HG03460 (cell line): ENCODE results near the gene GSE1.

Experiments used
- ATAC-seq: cut with Tn5 transposase; IDR thresholded peaks from one replicate; pipeline ENCODE4 v1.9.1; 2021; ENCODE audit not compliant: unreplicated experiment

Gene GSE1

GRCh38 chr16:85718682-85719081 lies 105.6 kb downstream of the GSE1 start:
- ATAC-seq, result no peak

- ATAC-seq, result no peak
Observed at GRCh38 chr16:85719605-85720301, 106.6 kb downstream of the GSE1 start.

DNA sequence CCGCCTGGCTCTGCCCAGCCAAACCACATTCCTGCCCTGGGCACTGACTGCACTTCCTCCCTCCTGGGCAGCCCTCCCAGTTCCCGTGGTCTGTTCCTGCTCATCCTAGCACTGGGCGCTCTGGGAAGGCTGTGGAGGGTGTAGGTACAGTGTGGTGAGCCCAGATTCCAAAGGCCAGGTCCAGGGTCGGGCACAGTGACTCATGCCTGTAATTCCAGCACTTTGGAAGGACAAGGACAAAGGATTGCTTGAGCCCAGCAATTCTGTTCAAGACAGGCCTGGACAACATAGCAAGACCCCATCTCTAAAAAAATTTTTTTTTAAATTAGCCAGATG lies 107.1 kb downstream of the GSE1 start:
- ATAC-seq, result no peak

GRCh38 chr16:85722128-85722893 lies 109.2 kb downstream of the GSE1 start:
- ATAC-seq, result no peak

DNA sequence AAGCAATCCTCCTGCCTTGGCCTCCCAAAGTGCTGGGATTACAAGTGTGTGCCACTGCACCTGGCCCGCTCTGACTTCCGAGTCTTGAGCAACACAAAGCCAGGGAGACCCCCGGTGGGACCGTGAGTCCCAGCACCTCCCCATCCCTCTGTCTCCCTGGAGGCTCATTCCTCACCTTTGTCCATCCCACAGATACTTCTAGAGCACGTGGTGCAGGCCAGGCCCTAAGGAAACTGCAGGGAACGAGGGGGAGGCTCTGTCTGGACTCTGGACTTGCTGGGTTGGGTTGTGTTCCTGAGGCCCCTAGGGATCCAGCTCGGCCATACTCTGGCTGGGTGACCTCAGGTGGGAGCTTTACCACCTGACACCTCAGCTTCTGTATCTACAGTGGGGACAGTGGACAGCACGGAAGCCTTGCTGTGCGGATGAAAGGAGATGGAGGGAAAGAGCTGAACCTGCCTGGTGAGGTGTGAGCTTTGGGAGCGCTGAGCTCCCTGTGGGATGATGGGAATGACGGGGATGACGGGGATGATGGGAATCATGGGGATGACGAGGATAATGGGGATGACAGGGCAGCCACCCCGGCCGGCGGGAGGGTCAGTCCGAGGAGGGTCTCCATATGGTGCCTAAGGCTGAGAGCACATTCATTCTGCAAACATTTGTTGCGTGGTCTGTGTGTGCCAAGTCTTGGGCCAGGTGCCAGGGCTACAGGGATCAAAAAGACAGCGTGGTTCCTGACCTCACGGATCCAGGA lies 111.2 kb downstream of the GSE1 start:
- no peak for ATAC-seq

DNA sequence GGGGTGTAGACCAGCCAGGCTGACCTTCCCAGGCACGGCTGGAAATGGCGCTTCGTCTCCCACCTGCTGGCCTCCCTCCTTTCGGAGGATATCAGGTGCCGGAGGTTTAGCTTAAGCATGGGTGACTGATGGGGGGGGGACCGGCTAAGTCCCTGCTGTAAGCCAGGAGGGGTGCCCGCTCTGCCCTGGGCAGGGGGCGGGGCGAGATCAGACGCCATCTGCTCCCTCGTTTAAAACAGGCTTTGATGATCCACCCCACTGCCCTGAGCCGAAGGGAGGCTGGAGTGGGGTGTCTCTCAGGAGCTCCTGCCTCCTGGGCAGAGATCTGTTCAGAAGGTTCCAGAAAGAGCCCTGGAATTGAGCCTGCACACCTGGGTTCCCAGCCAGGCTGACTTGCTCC lies 111.8 kb downstream of the GSE1 start:
- ATAC-seq, result no peak
